T-helper 2 cell (primary cell): Measurements from ENCODE around the gene ARAP2.

ENCODE experiments used
- DNase-seq, 5 experiments: peaks; one replicate each; pipeline versions ENCODE4 v3.0.0 to v3.0.0-alpha.2; 2012 to 2022

Gene ARAP2

DNA sequence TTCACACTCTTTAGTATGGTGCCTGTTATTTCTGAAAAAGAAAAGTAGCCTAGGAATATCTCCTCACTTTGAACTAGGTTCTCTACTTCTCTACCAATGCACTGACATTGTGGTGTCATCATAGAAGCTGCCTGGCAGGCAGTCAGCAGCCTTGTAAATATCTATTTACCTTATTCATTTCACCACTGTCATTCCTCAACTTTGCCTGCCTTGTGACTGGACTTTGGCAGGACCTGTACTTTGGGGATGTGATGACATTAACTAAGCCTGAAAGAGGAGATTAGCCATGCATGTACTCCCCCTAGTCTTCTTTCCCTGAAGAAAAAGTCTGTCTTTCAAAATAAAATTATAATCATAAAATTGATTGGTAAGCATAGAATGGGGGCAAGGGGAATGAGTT lies 207.2 kb downstream of the ARAP2 start:
- DNase-seq: no peak

DNA sequence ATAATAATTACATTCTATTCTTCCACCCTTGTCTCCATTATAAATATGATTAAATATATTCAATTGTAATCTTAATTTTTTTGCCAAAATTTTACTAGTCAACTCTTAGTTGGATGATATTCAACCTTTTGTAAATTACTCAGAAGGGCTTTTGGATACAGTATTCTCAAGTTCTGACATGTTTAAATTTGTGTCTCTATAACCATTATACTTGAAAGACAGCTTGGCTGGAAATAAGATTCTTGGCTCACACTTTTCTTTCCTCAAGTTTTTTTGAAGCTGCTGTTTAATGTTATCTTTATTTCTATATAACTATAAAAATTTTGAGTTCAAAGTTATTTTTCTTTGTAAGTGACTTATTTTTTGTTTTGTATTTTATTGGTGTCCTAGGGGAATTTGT lies 214.4 kb downstream of the ARAP2 start:
- DNase-seq: no peak

DNA sequence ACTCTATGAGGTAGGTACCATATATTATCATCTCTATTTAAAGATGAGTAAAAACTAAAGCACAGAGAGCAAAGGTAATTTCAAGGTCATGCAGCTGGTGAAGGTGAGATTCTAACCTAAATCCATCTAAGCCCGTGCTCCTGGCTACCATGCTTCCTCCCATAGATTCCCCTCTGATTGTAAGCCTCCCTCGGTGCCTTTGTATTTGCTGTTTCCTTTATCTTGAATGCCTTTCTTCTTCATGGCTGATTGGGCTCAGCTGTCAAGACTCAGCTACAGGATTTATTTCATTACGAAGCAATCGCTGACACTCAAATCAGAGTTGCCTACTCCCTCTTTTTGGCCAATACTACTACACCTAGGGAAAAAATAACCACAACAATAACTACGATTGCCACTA lies 217.1 kb downstream of the ARAP2 start:
- DNase-seq: no peak

DNA sequence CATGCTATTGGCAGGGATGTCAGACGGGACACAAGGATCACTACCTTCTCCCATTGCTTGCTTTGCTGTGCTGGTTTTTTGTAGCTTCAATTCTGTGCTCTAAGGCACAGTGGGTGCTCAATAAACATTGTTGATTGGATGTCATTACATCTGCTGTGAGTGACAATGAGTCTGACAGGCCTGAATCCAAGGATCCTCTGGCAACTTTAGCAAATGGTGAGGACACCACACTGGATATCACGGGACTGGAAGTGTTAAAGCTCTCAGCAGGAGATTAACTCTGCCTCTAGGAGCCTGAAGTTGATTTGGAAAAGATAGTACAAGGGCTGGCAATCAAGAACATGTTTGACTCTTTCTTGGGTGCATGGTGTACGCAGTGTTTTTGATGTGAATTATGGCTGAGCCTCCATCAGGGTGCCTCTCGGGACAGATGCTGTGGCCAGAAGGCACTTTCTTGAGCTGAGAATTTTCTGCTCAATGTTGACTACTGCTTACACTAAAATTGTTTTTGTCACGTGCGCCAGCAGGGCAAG lies 217.9 kb downstream of the ARAP2 start:
- DNase-seq: no peak

DNA sequence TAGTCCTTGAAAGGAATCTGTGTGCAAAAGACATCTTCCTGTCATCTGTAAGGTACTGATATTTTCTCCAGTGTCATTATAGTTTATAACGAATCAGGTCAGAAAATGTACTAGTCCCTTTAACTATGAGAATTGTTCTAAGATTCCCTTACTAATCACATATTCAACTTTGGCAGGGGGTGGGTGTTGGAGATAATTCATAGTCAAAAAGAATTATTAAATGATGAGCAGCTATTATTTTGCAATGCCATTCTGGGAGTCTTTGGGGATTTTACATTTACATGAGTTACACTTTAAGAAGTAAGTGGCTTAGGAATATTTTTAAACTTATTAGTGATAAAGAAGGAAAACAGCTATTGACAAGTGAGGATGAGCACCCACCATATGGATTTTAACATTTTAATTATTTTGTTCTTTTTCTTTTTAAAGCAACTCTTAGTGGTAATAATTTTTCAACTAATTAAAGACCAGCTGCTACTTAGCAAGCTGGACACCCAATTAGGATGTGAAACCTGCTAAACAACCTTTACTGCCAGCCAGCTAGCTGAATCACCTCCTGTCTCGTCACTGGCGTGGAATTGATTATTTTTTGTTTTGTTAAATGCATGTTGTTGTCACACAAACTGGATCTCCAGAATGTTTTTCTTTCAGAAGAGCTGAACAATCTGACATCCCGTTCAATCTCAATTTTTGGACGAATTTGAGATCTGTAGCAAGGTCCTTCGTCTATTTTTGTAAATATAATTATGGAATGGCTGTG lies 219.2 kb downstream of the ARAP2 start:
- no peak for DNase-seq

DNA sequence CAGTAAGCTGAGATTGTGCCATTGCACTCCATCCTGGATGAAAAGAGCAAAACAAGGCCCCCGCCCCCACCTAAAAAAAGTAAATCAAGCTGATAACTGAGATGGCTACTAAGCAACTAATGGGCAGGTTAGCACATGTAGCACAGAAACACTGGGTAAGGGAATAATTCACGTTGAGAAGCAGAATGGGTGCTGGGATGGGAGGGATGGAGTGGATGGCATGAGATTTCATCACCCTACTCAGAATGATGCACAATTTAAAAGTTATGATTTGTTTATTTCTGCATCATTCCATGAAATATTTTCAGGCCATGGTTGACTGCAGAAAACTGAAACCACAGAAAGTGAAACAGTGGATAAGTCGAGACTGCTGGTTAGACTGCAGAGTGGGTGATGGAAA lies 224.0 kb downstream of the ARAP2 start:
- DNase-seq: no peak
